ENCODE data around the gene NF2. TPM values are rescaled to one million over a fixed set of nuclear protein-coding genes. Genes with fewer than 3 reads are reported as not detected.

Gene NF2
- total RNA-seq, 1 donor from 2014 or later: 29.2 TPM

- H3K36me3 ChIP-seq (ENCODE audit: control insufficient read depth in 3 of 3, insufficient read depth in 3 of 3, low read length in 3 of 3): no peaks in the 10 kb centered on the region
- H3K9ac ChIP-seq (ENCODE audit: low read depth in 1 of 3, low read length in 3 of 3): no peak overlapping the region
- peaks cover 19 to 38% (median 38%) of the 10 kb centered on the region in 3 donors for H3K27me3 ChIP-seq (ENCODE audit: control insufficient read depth in 3 of 3, insufficient read depth in 3 of 3, low read length in 3 of 3)
- no peaks in the 10 kb centered on the region for H3K9me3 ChIP-seq (ENCODE audit: control insufficient read depth in 3 of 3, low read length in 3 of 3)
- H3K27ac ChIP-seq (ENCODE audit: low read depth, low read length): no peak overlapping the region
- H3K4me1 ChIP-seq (ENCODE audit: control insufficient read depth in 3 of 3, insufficient read depth in 3 of 3, low read length in 3 of 3): peaks cover 0 to 4% (median 0%) of the 10 kb centered on the region in 3 donors
- H3K4me3 ChIP-seq (ENCODE audit: low read length in 3 of 3): no peak overlapping the region
These were observed 120.3 kb downstream of the NF2 start for GRCh38 chr22:29723766-29724165.

- peaks cover 10 to 29% (median 28%) of the 10 kb centered on the region in 3 donors for H3K27me3 ChIP-seq (ENCODE audit: control insufficient read depth in 3 of 3, insufficient read depth in 3 of 3, low read length in 3 of 3)
- H3K9me3 ChIP-seq (ENCODE audit: control insufficient read depth in 3 of 3, low read length in 3 of 3): no peaks in the 10 kb centered on the region
- H3K9ac ChIP-seq (ENCODE audit: low read depth in 1 of 3, low read length in 3 of 3): no peak overlapping the region
- H3K36me3 ChIP-seq (ENCODE audit: control insufficient read depth in 3 of 3, insufficient read depth in 3 of 3, low read length in 3 of 3): no peaks in the 10 kb centered on the region
- H3K27ac ChIP-seq (ENCODE audit: low read depth, low read length): no peak overlapping the region
- no peak overlapping the region for H3K4me3 ChIP-seq (ENCODE audit: low read length in 3 of 3)
- H3K4me1 ChIP-seq (ENCODE audit: control insufficient read depth in 3 of 3, insufficient read depth in 3 of 3, low read length in 3 of 3): no peaks in the 10 kb centered on the region
These were observed 121.4 kb downstream of the NF2 start for GRCh38 chr22:29724843-29725242.

GRCh38 chr22:29726106-29726505, 122.7 kb downstream of the NF2 start:
- no peak overlapping the region for H3K4me3 ChIP-seq (ENCODE audit: low read length in 3 of 3)
- H3K9me3 ChIP-seq (ENCODE audit: control insufficient read depth in 3 of 3, low read length in 3 of 3): no peaks in the 10 kb centered on the region
- no peak overlapping the region for H3K27ac ChIP-seq (ENCODE audit: low read depth, low read length)
- peaks cover 6 to 24% (median 23%) of the 10 kb centered on the region in 3 donors for H3K27me3 ChIP-seq (ENCODE audit: control insufficient read depth in 3 of 3, insufficient read depth in 3 of 3, low read length in 3 of 3)
- H3K36me3 ChIP-seq (ENCODE audit: control insufficient read depth in 3 of 3, insufficient read depth in 3 of 3, low read length in 3 of 3): peaks cover 0 to 8% (median 1%) of the 10 kb centered on the region in 3 donors
- no peak overlapping the region for H3K9ac ChIP-seq (ENCODE audit: low read depth in 1 of 3, low read length in 3 of 3)
- H3K4me1 ChIP-seq (ENCODE audit: control insufficient read depth in 3 of 3, insufficient read depth in 3 of 3, low read length in 3 of 3): no peaks in the 10 kb centered on the region

GRCh38 chr22:29726512-29727130, 123.2 kb downstream of the NF2 start:
- H3K9ac ChIP-seq (ENCODE audit: low read depth in 1 of 3, low read length in 3 of 3): no peak overlapping the region
- peaks cover under 1 to 19% (median 18%) of the 10 kb centered on the region in 3 donors for H3K27me3 ChIP-seq (ENCODE audit: control insufficient read depth in 3 of 3, insufficient read depth in 3 of 3, low read length in 3 of 3)
- no peaks in the 10 kb centered on the region for H3K4me1 ChIP-seq (ENCODE audit: control insufficient read depth in 3 of 3, insufficient read depth in 3 of 3, low read length in 3 of 3)
- H3K36me3 ChIP-seq (ENCODE audit: control insufficient read depth in 3 of 3, insufficient read depth in 3 of 3, low read length in 3 of 3): peaks cover 0 to 9% (median 4%) of the 10 kb centered on the region in 3 donors
- no peak overlapping the region for H3K27ac ChIP-seq (ENCODE audit: low read depth, low read length)
- H3K4me3 ChIP-seq (ENCODE audit: low read length in 3 of 3): no peak overlapping the region
- H3K9me3 ChIP-seq (ENCODE audit: control insufficient read depth in 3 of 3, low read length in 3 of 3): no peaks in the 10 kb centered on the region

GRCh38 chr22:29727131-29727523, 123.7 kb downstream of the NF2 start:
- H3K9me3 ChIP-seq (ENCODE audit: control insufficient read depth in 3 of 3, low read length in 3 of 3): no peaks in the 10 kb centered on the region
- no peak overlapping the region for H3K27ac ChIP-seq (ENCODE audit: low read depth, low read length)
- peaks cover 0 to 15% (median 15%) of the 10 kb centered on the region in 3 donors for H3K27me3 ChIP-seq (ENCODE audit: control insufficient read depth in 3 of 3, insufficient read depth in 3 of 3, low read length in 3 of 3)

GRCh38 chr22:29729161-29729560, 125.7 kb downstream of the NF2 start:
- no peak overlapping the region for H3K27ac ChIP-seq (ENCODE audit: low read depth, low read length)

More at GRCh38 chr22:29727131-29727523, 123.7 kb downstream of the NF2 start:
- Histone ChIP-seq H3K4me1 (ENCODE audit: control insufficient read depth in 3 of 3, insufficient read depth in 3 of 3, low read length in 3 of 3) (no peaks in the 10 kb centered on the region), H3K36me3 (ENCODE audit: control insufficient read depth in 3 of 3, insufficient read depth in 3 of 3, low read length in 3 of 3) (peaks cover 0 to 9% (median 7%) of the 10 kb centered on the region in 3 donors), H3K4me3 (ENCODE audit: low read length in 3 of 3) (no peak overlapping the region), H3K9ac (ENCODE audit: low read depth in 1 of 3, low read length in 3 of 3) (no peak overlapping the region)

GRCh38 chr22:29731058-29731850, 127.8 kb downstream of the NF2 start:
- no peak overlapping the region for H3K9ac ChIP-seq (ENCODE audit: low read depth in 1 of 3, low read length in 3 of 3)
- no peaks in the 10 kb centered on the region for H3K27me3 ChIP-seq (ENCODE audit: control insufficient read depth in 3 of 3, insufficient read depth in 3 of 3, low read length in 3 of 3)
- peaks cover 7 to 11% (median 9%) of the 10 kb centered on the region in 3 donors for H3K4me1 ChIP-seq (ENCODE audit: control insufficient read depth in 3 of 3, insufficient read depth in 3 of 3, low read length in 3 of 3)
- H3K36me3 ChIP-seq (ENCODE audit: control insufficient read depth in 3 of 3, insufficient read depth in 3 of 3, low read length in 3 of 3): peaks cover 8 to 18% (median 16%) of the 10 kb centered on the region in 3 donors
- no peaks in the 10 kb centered on the region for H3K9me3 ChIP-seq (ENCODE audit: control insufficient read depth in 3 of 3, low read length in 3 of 3)
- no peak overlapping the region for H3K27ac ChIP-seq (ENCODE audit: low read depth, low read length)
- H3K4me3 ChIP-seq (ENCODE audit: low read length in 3 of 3): no peak overlapping the region

More at GRCh38 chr22:29729161-29729560, 125.7 kb downstream of the NF2 start:
- H3K9me3 ChIP-seq (ENCODE audit: control insufficient read depth in 3 of 3, low read length in 3 of 3): no peaks in the 10 kb centered on the region
- H3K4me1 ChIP-seq (ENCODE audit: control insufficient read depth in 3 of 3, insufficient read depth in 3 of 3, low read length in 3 of 3): peaks cover 7 to 8% (median 7%) of the 10 kb centered on the region in 3 donors
- H3K36me3 ChIP-seq (ENCODE audit: control insufficient read depth in 3 of 3, insufficient read depth in 3 of 3, low read length in 3 of 3): peaks cover 0 to 11% (median 10%) of the 10 kb centered on the region in 3 donors
- H3K9ac ChIP-seq (ENCODE audit: low read depth in 1 of 3, low read length in 3 of 3): no peak overlapping the region
- peaks cover 0 to 7% (median under 1%) of the 10 kb centered on the region in 3 donors for H3K27me3 ChIP-seq (ENCODE audit: control insufficient read depth in 3 of 3, insufficient read depth in 3 of 3, low read length in 3 of 3)
- H3K4me3 ChIP-seq (ENCODE audit: low read length in 3 of 3): no peak overlapping the region

- Histone ChIP-seq H3K9me3 (ENCODE audit: control insufficient read depth in 3 of 3, low read length in 3 of 3) (no peaks in the 10 kb centered on the region), H3K36me3 (ENCODE audit: control insufficient read depth in 3 of 3, insufficient read depth in 3 of 3, low read length in 3 of 3) (peaks cover 13 to 24% (median 22%) of the 10 kb centered on the region in 3 donors), H3K27ac (ENCODE audit: low read depth, low read length) (no peak overlapping the region), H3K4me3 (ENCODE audit: low read length in 3 of 3) (no peak overlapping the region), H3K4me1 (ENCODE audit: control insufficient read depth in 3 of 3, insufficient read depth in 3 of 3, low read length in 3 of 3) (peaks cover 7 to 11% (median 9%) of the 10 kb centered on the region in 3 donors), H3K9ac (ENCODE audit: low read depth in 1 of 3, low read length in 3 of 3) (no peak overlapping the region), H3K27me3 (ENCODE audit: control insufficient read depth in 3 of 3, insufficient read depth in 3 of 3, low read length in 3 of 3) (no peaks in the 10 kb centered on the region)
These were observed 129.4 kb downstream of the NF2 start for GRCh38 chr22:29732883-29733282.

- Histone ChIP-seq H3K36me3 (ENCODE audit: control insufficient read depth in 3 of 3, insufficient read depth in 3 of 3, low read length in 3 of 3) (peaks cover 18 to 26% (median 25%) of the 10 kb centered on the region in 3 donors), H3K4me3 (ENCODE audit: low read length in 3 of 3) (no peak overlapping the region), H3K4me1 (ENCODE audit: control insufficient read depth in 3 of 3, insufficient read depth in 3 of 3, low read length in 3 of 3) (peaks cover 7 to 11% (median 9%) of the 10 kb centered on the region in 3 donors), H3K9ac (ENCODE audit: low read depth in 1 of 3, low read length in 3 of 3) (peak overlapping the region in 1 of 3 donors; percentile 14), H3K27ac (ENCODE audit: low read depth, low read length) (peak overlapping the region; percentile 23), H3K9me3 (ENCODE audit: control insufficient read depth in 3 of 3, low read length in 3 of 3) (no peaks in the 10 kb centered on the region), H3K27me3 (ENCODE audit: control insufficient read depth in 3 of 3, insufficient read depth in 3 of 3, low read length in 3 of 3) (no peaks in the 10 kb centered on the region)
These were observed 130.1 kb downstream of the NF2 start for GRCh38 chr22:29733362-29734201.
